ENCODE data around the gene UBALD2. TPM values are rescaled to one million over a fixed set of nuclear protein-coding genes. Genes with fewer than 3 reads are reported as not detected.

Gene UBALD2
- total RNA-seq, 1 donor from 2014 or later, result 26.0 TPM

DNA sequence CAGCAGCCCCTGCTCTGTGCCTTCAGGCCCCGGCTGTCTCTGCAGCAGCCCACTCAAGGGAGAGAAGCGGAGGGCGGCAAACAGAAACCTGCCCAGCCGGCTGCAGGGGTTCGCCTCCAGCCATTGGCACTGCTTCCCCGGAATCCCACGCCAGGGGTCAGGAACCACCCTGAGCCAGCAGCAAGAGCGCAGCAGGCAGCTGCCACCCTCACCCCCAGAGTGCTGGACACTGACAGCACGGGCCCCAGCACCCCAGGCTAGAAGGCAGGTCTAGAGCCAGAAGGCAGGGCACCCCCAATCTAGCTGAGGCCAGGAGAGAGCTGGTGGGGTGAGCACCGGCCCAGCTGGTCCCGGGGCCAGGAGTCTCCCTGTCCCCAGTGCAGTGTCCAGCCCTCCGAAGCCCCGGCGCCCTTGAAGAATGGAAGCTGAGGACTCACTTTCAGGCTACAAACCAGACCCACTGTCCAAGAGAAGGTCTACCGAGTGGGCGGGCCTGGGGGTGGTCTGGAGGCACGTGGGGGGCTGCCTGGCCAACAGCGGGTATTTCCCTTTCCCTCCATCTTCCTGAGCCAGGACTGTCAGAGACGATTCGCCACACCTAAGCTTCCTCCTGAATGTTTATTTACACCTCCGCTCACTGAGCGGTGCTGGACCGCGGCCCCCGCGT is 8.4 kb downstream of the UBALD2 start:
- Histone ChIP-seq H3K4me1 (peaks cover 55% of the 10 kb centered on the region), H3K27me3 (ENCODE audit: low read depth) (no peaks in the 10 kb centered on the region), H3K36me3 (peaks cover 15% of the 10 kb centered on the region), H3K27ac (replicated peaks) (no peak overlapping the region), H3K9me3 (replicated peaks) (no peaks in the 10 kb centered on the region), H3K4me3 (no peak overlapping the region)
- intact Hi-C loops (cut with micrococcal nuclease), result loop anchor here (10.0 kb wide), 1 partner anchor 89 kb away; no protein-coding TSS in a partner anchor
- no peak for DNase-seq
- TF ChIP-seq, protein P1, sequence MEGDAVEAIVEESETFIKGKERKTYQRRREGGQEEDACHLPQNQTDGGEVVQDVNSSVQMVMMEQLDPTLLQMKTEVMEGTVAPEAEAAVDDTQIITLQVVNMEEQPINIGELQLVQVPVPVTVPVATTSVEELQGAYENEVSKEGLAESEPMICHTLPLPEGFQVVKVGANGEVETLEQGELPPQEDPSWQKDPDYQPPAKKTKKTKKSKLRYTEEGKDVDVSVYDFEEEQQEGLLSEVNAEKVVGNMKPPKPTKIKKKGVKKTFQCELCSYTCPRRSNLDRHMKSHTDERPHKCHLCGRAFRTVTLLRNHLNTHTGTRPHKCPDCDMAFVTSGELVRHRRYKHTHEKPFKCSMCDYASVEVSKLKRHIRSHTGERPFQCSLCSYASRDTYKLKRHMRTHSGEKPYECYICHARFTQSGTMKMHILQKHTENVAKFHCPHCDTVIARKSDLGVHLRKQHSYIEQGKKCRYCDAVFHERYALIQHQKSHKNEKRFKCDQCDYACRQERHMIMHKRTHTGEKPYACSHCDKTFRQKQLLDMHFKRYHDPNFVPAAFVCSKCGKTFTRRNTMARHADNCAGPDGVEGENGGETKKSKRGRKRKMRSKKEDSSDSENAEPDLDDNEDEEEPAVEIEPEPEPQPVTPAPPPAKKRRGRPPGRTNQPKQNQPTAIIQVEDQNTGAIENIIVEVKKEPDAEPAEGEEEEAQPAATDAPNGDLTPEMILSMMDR (IDR thresholded peaks at IDR 0.05; ENCODE audit: borderline replicate concordance), result no peak

- TF ChIP-seq, protein P1 (IDR thresholded peaks at IDR 0.05; ENCODE audit: borderline replicate concordance), result no peak
- Histone ChIP-seq H3K4me3 (no peak overlapping the region), H3K27me3 (ENCODE audit: low read depth) (no peaks in the 10 kb centered on the region), H3K4me1 (peaks cover 53% of the 10 kb centered on the region), H3K9me3 (replicated peaks) (no peaks in the 10 kb centered on the region), H3K36me3 (peaks cover 15% of the 10 kb centered on the region), H3K27ac (replicated peaks) (no peak overlapping the region)
- no peak for DNase-seq
- intact Hi-C loops (cut with micrococcal nuclease), result loop anchor here (10.0 kb wide), 1 partner anchor 90 kb away; no protein-coding TSS in a partner anchor
These were observed 9.2 kb downstream of the UBALD2 start for GRCh38 chr17:76274112-76274956.

DNA sequence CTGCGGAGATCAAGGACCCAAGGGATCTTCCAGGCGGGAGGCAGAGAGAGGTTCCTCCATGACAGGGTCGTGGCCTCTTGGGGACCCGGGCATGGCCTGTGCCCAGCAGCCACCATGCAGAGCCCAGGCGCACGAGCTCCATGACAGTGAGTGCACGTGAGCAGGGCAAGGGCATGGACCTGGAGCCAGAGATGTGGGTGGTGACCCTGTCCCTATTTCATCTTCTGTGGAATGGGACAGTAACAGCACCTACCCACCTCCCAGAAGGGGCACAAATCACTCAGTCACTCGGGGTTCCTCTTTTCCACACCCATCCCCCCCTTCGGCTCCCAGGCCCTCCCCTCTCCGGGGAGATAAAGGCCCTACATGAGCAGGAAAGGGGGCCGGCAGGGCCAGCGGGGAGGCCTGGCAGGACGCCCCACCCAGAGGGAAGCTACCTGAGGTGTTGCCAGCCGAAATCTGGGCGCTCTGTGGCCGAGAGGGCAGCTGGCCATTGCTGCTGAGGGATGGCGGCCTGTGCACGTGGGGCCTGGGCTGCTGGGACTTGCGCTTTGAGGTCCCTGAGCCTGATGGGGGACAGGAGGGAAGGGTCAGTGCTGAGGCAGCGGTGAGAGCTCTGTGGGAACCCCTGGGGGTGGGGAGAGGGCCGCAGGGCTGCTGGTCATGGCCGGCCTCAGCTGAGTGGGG is 10.4 kb downstream of the UBALD2 start:
- no peak for DNase-seq

GRCh38 chr17:76276069-76276431 is 10.9 kb downstream of the UBALD2 start:
- TF ChIP-seq, protein P1 (IDR thresholded peaks at IDR 0.05; ENCODE audit: borderline replicate concordance), result no peak
- no peaks in the 10 kb centered on the region for H3K27me3 ChIP-seq (ENCODE audit: low read depth)
- no peaks in the 10 kb centered on the region for H3K9me3 ChIP-seq (replicated peaks)
- peaks cover 37% of the 10 kb centered on the region for H3K4me1 ChIP-seq
- intact Hi-C loops (cut with micrococcal nuclease), result loop anchor here (5.0 to 10.0 kb wide), 2 partner anchors 91 to 154 kb away; no protein-coding TSS in a partner anchor
- no peak for DNase-seq
- no peaks in the 10 kb centered on the region for H3K36me3 ChIP-seq
- H3K4me3 ChIP-seq, result no peak overlapping the region
- H3K27ac ChIP-seq (replicated peaks), result no peak overlapping the region

More for the DNA sequence above, 10.4 kb downstream of the UBALD2 start:
- no peaks in the 10 kb centered on the region for H3K27me3 ChIP-seq (ENCODE audit: low read depth)
- H3K9me3 ChIP-seq (replicated peaks), result no peaks in the 10 kb centered on the region
- H3K36me3 ChIP-seq, result peaks cover 4% of the 10 kb centered on the region
- TF ChIP-seq, protein P1 (IDR thresholded peaks at IDR 0.05; ENCODE audit: borderline replicate concordance), result no peak
- no peak overlapping the region for H3K27ac ChIP-seq (replicated peaks)
- H3K4me3 ChIP-seq, result no peak overlapping the region
- H3K4me1 ChIP-seq, result peaks cover 42% of the 10 kb centered on the region
- intact Hi-C loops (cut with micrococcal nuclease), result loop anchor here (5.0 to 10.0 kb wide), 2 partner anchors 91 to 153 kb away; no protein-coding TSS in a partner anchor
